Measurements from ENCODE around the gene SDS. TPM values are rescaled to one million over a fixed set of nuclear protein-coding genes. Genes with fewer than 3 reads are reported as not detected.

SDS gene
- total RNA-seq, 1 donor from 2014 or later = not detected

DNA sequence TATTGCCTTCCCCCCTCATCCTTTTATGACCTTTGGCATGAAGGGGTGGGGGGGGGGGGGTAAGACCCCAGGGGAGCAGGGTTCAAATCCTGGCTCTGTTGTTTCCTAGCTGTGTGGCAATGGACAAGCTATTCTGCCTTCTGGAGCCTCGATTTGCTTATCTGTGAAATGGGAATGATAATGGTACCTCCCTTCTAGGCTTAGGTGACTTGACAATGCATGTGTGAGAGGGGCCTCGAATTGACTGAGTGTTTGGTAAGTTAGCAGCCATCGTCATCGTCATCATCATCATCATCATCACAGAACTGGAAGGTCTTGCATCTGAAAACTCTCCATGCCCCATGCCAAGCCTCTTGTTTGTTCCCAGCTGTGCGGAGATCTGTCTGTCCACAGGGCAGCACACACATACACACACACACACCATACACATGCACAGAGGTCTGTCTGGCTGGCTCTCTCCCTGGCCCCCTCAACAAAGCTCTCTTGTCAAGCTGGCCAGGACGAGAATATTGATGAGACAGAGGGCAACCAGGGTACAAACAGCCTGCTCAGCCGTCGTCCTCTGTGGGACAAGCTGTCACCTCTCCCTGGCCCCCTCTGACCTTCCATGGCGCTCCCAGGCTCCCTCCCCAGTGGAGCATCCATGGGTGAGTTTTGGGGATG lies 5.9 kb upstream of the SDS start:
- H3K4me3 Mint-ChIP-seq = no peak overlapping the region
- DNase-seq (ENCODE audit: extremely low spot score, unreplicated experiment) = no peak
- H3K4me1 Mint-ChIP-seq (ENCODE audit: unreplicated experiment) = no peaks in the 10 kb centered on the region
- no peaks in the 10 kb centered on the region for H3K9me3 Mint-ChIP-seq
- no peak overlapping the region for H3K27ac Mint-ChIP-seq
- H3K27me3 Mint-ChIP-seq = peaks cover 7% of the 10 kb centered on the region
- TF ChIP-seq, protein P1, sequence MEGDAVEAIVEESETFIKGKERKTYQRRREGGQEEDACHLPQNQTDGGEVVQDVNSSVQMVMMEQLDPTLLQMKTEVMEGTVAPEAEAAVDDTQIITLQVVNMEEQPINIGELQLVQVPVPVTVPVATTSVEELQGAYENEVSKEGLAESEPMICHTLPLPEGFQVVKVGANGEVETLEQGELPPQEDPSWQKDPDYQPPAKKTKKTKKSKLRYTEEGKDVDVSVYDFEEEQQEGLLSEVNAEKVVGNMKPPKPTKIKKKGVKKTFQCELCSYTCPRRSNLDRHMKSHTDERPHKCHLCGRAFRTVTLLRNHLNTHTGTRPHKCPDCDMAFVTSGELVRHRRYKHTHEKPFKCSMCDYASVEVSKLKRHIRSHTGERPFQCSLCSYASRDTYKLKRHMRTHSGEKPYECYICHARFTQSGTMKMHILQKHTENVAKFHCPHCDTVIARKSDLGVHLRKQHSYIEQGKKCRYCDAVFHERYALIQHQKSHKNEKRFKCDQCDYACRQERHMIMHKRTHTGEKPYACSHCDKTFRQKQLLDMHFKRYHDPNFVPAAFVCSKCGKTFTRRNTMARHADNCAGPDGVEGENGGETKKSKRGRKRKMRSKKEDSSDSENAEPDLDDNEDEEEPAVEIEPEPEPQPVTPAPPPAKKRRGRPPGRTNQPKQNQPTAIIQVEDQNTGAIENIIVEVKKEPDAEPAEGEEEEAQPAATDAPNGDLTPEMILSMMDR (conservative IDR thresholded peaks at IDR 0.05) = no peak
- no peaks in the 10 kb centered on the region for H3K36me3 Mint-ChIP-seq

DNA sequence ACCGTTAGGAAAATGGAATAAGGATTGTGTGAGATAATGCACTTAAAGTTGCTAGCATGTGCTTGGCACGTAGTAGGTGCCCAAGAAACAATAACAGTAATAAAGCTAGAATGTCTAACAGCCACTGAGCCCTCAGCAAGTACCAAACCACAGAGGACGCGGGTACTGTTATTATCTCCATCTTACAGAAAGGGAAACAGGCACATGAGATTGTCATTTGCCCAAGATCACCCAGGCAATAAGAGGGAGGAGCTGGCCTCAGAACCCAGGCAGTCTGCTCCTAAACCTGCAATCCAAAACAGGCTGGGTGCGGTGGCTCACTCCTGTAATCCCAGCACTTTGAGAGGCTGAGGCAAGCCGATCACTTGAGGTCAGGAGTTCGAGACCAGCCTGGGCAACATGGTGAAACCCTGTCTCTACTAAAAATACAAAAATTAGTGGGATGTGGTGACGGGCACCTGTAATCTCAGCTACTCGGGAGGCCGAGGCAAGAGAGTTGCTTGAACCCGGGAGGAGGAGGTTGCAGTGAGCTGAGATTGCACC lies 5.1 kb upstream of the SDS start:
- no peak for DNase-seq (ENCODE audit: extremely low spot score, unreplicated experiment)
- H3K27ac Mint-ChIP-seq = no peak overlapping the region
- TF ChIP-seq, protein P1 (conservative IDR thresholded peaks at IDR 0.05) = no peak
- no peak overlapping the region for H3K4me3 Mint-ChIP-seq
- peaks cover 7% of the 10 kb centered on the region for H3K27me3 Mint-ChIP-seq
- H3K4me1 Mint-ChIP-seq (ENCODE audit: unreplicated experiment) = no peaks in the 10 kb centered on the region
- no peaks in the 10 kb centered on the region for H3K9me3 Mint-ChIP-seq
- H3K36me3 Mint-ChIP-seq = no peaks in the 10 kb centered on the region

- DNase-seq (ENCODE audit: extremely low spot score, unreplicated experiment) = no peak
These were observed 4.4 kb upstream of the SDS start for GRCh38 chr12:113407931-113408600.

DNA sequence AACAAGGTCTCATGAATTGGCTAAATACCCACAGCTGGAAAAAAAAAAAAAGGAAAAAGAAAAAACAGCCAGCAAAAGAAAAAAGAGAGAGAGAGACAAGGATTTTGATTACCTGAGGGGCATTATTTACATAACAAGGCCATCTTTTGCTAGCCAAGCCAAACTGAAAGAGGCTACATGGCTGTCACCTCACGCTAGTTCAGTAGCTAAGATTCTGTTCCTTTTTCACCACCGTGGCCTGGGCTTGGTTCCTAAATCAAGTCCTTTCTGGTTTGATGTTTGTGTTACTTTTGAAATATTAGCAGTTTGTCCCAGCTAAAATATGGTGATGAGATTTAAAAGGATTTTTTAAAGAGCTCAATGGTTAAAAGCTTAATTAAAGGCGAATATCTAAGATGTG lies 2.0 kb upstream of the SDS start:
- no peaks in the 10 kb centered on the region for H3K4me1 Mint-ChIP-seq (ENCODE audit: unreplicated experiment)
- H3K36me3 Mint-ChIP-seq = no peaks in the 10 kb centered on the region
- H3K9me3 Mint-ChIP-seq = no peaks in the 10 kb centered on the region
- no peak overlapping the region for H3K4me3 Mint-ChIP-seq
- H3K27me3 Mint-ChIP-seq = peaks cover 3% of the 10 kb centered on the region
- no peak overlapping the region for H3K27ac Mint-ChIP-seq
- TF ChIP-seq, protein P1 (conservative IDR thresholded peaks at IDR 0.05) = no peak
- no peak for DNase-seq (ENCODE audit: extremely low spot score, unreplicated experiment)

More at GRCh38 chr12:113407931-113408600, 4.4 kb upstream of the SDS start:
- Mint-ChIP-seq H3K4me1 (ENCODE audit: unreplicated experiment) (no peaks in the 10 kb centered on the region), H3K4me3 (no peak overlapping the region), H3K9me3 (no peaks in the 10 kb centered on the region), H3K27ac (no peak overlapping the region), H3K27me3 (peaks cover 7% of the 10 kb centered on the region), H3K36me3 (no peaks in the 10 kb centered on the region)
- TF ChIP-seq, protein P1 (conservative IDR thresholded peaks at IDR 0.05) = no peak

DNA sequence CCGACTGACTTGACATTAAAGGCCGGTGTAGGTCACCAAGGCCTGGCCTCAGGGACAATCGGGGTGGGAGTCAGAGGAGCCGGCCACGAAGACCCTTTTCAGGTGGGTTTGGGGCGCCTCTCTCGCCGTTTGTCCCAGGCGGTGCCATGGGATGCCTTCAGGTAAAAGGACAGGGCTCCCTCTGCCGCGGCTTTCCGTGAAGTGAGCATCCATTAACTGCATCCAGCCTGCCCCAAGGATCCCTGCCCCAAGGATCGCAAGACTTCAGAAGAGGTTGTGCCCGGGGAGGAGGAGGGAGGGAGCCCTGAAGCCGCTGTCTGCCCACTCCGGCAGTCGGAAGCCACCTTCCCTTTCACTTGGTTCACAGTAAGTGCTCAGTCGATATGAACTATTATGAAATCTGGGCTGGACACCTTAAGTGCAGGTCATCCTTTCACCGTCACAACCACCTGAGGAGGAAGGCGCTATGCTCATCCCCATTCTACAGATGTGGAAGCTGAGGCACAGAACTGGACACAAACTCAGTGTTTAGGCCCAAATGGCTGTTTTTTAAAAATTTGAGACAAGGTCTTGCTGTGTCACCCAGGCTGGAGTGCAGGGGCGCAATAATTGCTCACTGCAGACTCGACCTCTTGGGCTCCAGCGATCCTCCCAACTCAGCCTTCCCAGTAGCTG lies 964 bp downstream of the SDS start:
- TF ChIP-seq, protein P1 (conservative IDR thresholded peaks at IDR 0.05) = no peak

More for the DNA sequence above, 964 bp downstream of the SDS start:
- DNase-seq (ENCODE audit: extremely low spot score, unreplicated experiment) = no peak
- no peaks in the 10 kb centered on the region for H3K36me3 Mint-ChIP-seq
- H3K4me1 Mint-ChIP-seq (ENCODE audit: unreplicated experiment) = no peaks in the 10 kb centered on the region
- no peak overlapping the region for H3K27ac Mint-ChIP-seq
- no peaks in the 10 kb centered on the region for H3K9me3 Mint-ChIP-seq
- H3K4me3 Mint-ChIP-seq = no peak overlapping the region
- H3K27me3 Mint-ChIP-seq = peaks cover 2% of the 10 kb centered on the region
